HG03432 (cell line): ENCODE data around the gene MFRP.

Source experiments
- ATAC-seq: cut with Tn5 transposase; IDR thresholded peaks from one replicate; pipeline ENCODE4 v1.9.1; 2021; ENCODE audit warnings: mild to moderate bottlenecking, moderate library complexity; ENCODE audit not compliant: unreplicated experiment

MFRP gene

DNA sequence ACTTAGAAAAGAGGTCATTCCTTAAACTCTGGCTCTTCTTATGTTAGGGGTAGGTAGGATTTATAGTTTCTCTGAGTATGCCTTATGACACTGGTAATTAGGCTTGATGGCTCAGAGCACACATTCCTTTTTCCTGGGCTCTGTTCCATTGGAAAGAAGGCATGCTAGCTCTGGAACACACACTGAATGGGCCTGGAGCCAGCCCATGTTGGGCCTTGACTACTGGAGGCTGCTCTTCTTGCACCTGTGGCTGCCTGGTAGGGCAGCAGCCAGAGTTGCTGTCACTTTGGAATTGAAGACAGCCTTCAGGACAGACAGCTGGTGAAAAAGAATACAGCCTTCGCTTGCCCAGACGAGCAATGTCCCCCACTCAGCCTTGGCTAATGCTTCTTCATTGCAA lies 47.8 kb downstream of the MFRP start:
- ATAC-seq, result no peak

DNA sequence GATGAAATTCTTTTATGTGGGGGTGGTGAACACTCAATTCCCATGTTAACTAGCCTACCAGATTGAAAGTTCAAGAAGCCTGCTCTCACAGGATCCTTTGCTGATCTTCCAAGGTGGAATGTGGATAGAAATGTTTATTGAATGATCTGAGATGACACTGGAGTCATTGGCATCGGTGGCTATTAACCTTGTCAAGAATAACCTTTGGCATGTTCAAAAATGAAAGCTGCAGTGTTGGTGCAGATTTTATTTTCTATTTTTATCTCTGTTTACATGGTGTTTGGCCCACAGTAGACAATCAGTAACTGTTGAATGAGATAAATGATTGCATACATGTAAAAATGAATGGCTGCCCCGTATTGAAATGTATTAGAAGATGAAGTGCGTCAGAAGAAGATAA lies 48.6 kb downstream of the MFRP start:
- ATAC-seq, result no peak

DNA sequence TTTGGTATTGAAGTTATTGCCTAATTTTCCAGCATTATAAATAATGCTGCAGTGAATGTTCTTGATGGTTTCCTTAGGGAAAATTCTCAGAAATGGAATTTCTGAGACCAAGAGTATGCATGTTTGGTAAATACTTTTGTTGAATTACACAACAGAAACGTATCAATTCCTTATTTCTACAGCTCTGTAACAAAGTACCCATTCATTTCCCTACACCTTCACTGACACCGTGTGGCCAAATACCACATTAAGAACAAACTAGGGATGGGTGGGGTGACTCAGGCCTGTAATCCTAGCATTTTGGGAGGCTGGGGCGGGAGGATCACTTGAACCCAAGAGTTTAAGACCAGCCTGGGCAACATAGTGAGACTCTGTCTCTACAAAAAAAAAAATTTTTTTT lies 51.3 kb downstream of the MFRP start:
- no peak for ATAC-seq

DNA sequence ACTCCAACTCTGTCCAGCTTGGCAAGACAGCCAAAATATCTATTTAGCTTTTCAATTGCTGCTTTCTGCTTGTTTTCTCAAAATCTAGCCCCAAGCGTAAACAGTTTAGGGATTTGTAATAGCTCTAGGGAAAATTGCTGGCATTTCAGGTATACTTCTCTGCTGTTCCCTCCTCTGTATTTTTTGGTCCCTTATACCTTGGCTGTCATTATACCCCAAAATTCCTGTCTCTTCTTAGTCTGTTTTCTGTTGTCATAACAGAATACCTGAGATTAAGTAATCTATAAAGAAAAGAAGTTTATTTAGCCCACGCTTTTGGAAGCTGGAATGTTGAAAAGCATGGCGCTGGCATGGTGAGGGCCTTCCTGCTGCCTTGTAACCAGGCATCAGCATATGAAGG lies 53.0 kb downstream of the MFRP start:
- ATAC-seq, result no peak

DNA sequence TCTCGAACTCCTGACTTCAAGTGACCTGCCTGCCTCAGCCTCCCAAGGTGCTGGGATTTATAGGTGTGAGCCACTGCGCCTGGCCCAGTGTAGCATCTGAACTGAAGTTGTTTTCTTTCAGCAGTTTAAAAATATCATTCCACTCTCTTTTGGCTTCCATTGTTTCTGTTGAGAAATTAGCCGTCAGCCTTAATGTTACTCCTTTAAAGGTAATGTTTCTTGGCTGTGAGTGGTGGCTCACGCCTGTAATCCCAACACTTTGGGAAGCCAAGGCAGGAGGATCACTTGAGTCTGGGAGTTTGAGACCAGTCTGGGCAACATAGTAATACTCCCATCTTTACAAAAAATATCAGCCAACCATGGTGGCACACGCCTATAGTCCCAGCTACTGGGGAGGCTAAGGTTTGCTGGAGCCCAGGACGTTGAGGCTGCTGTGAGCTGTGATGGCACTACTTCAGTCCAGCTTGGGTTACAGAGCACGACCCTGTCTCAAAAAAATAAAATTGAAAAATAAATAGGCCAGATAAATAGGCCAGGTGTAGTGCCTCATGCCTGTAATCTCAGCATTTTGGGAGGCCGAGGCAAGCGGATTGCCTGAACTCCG lies 55.5 kb downstream of the MFRP start:
- no peak for ATAC-seq
